GM23248 (cell line): Measurements from ENCODE around the gene SYT15. TPM values are rescaled to one million over a fixed set of nuclear protein-coding genes. Genes with fewer than 3 reads are reported as not detected.

Experiments used
- DNase-seq: peaks from one replicate; pipeline ENCODE4 v3.0.0-alpha.2; 2015
- H2AFZ ChIP-seq: fragments of 200-600 bp; sonication (generic); 2 replicates; pipeline ENCODE4 v1.6.1; 2016; ENCODE audit warnings: antibody characterized with exemption
- H3F3A ChIP-seq: fragments of 200-600 bp; sonication (generic); 2 replicates; pipeline ENCODE4 v1.6.1; 2016; ENCODE audit warnings: mild to moderate bottlenecking, antibody characterized with exemption, mixed run types; ENCODE audit not compliant: insufficient read depth
- H3K27ac ChIP-seq: fragments of 200-600 bp; sonication (generic); 2 replicates; pipeline ENCODE4 v1.5.1; 2016; ENCODE audit warnings: mild to moderate bottlenecking
- H3K27me3 ChIP-seq: fragments of 200-600 bp; sonication (generic); replicated peaks from 2 replicates; pipeline ENCODE4 v1.6.1; 2016; ENCODE audit warnings: mild to moderate bottlenecking; ENCODE audit not compliant: insufficient read depth
- H3K36me3 ChIP-seq: fragments of 200-600 bp; sonication (generic); 2 replicates; pipeline ENCODE4 v1.6.1; 2016; ENCODE audit warnings: low read depth, mild to moderate bottlenecking
- H3K4me1 ChIP-seq: fragments of 200-600 bp; sonication (generic); 2 replicates; pipeline ENCODE4 v1.6.1; 2016; ENCODE audit warnings: mild to moderate bottlenecking; ENCODE audit not compliant: insufficient read depth
- H3K4me2 ChIP-seq: fragments of 200-600 bp; sonication (generic); one replicate; pipeline ENCODE4 v1.6.1; 2016; ENCODE audit warnings: mild to moderate bottlenecking; ENCODE audit not compliant: unreplicated experiment
- H3K4me3 ChIP-seq: fragments of 200-600 bp; sonication (generic); 2 replicates; pipeline ENCODE4 v1.5.1; 2016; ENCODE audit warnings: mild to moderate bottlenecking
- H3K79me2 ChIP-seq: fragments of 200-600 bp; sonication (generic); 2 replicates; pipeline ENCODE4 v1.6.1; 2016; ENCODE audit warnings: mild to moderate bottlenecking; ENCODE audit not compliant: insufficient read depth
- H3K9ac ChIP-seq: fragments of 200-600 bp; sonication (generic); 2 replicates; pipeline ENCODE4 v1.6.1; 2016; ENCODE audit warnings: mild to moderate bottlenecking
- H3K9me2 ChIP-seq: fragments of 200-600 bp; sonication (generic); 2 replicates; pipeline ENCODE4 v1.6.1; 2016; ENCODE audit warnings: mixed run types, mild to moderate bottlenecking, moderate library complexity; ENCODE audit not compliant: insufficient read depth
- H3K9me3 ChIP-seq: fragments of 200-600 bp; sonication (generic); one replicate; pipeline ENCODE4 v1.6.1; 2017; ENCODE audit warnings: low read depth
- H4K20me1 ChIP-seq: fragments of 200-600 bp; sonication (generic); 2 replicates; pipeline ENCODE4 v1.6.0; 2016; ENCODE audit not compliant: insufficient read depth
- EZH2 ChIP-seq: fragments of 200-600 bp; sonication (generic); IDR thresholded peaks from 2 replicates; pipeline ENCODE4 v1.6.1; 2018; ENCODE audit warnings: antibody characterized with exemption, mild to moderate bottlenecking; ENCODE audit not compliant: insufficient read depth, poor library complexity, severe bottlenecking
- EZH2phosphoT487 ChIP-seq: fragments of 200-600 bp; sonication (generic); IDR thresholded peaks from 2 replicates; pipeline ENCODE4 v1.6.1; 2018; ENCODE audit warnings: antibody characterized with exemption, moderate library complexity, mild to moderate bottlenecking, low read depth; ENCODE audit not compliant: insufficient read depth
- WGBS, 2 experiments: methylation state at CpG; one replicate each; pipeline ENCODE4 v1.1.6; 2015 to 2017; ENCODE audit warnings: low lambda C conversion rate in 2 of 2, low coverage in 1 of 2; ENCODE audit errors: missing lambda C conversion rate in 2 of 2; 5-methylcytosine and 5-hydroxymethylcytosine counted together
- in situ Hi-C: fragments of 300-500 bp; cut with MboI; formaldehyde crosslinking; loops from 2 replicates; pipeline ENCODE4 v1.15.0; 2020
- polyA plus RNA-seq: library from polyadenylated mRNA; unstranded; fragments of >200 nt; fragmentation: Nextera tagmentation; extraction: Ambion mirVana; gene quantifications from 2 replicates; pipeline ENCODE4 v1.2.1, GENCODE V29; 2016
- total RNA-seq: library from RNA; depleted of rRNA; stranded (reverse); fragments of >200 nt; shearing (Covaris generic); gene quantifications from 2 replicates; pipeline ENCODE4 v1.2.3, GENCODE V29; 2014

The SYT15 gene
- total and polyA plus RNA-seq, 2 experiments from 2014 or later: 1.2 to 2.3 TPM

- H3K9ac ChIP-seq: no peak overlapping the region
- no peaks in the 10 kb centered on the region for H3K36me3 ChIP-seq
- H4K20me1 ChIP-seq: no peaks in the 10 kb centered on the region
- H3K4me1 ChIP-seq: no peaks in the 10 kb centered on the region
- H2AFZ ChIP-seq: no peak overlapping the region
- in situ Hi-C loops: no loop called here
- H3K9me2 ChIP-seq: no peaks in the 10 kb centered on the region
- no peak overlapping the region for H3K4me3 ChIP-seq
- no peaks in the 10 kb centered on the region for H3K79me2 ChIP-seq
- no peaks in the 10 kb centered on the region for H3K9me3 ChIP-seq
- TF ChIP-seq EZH2 (no peak), EZH2phosphoT487 (no peak)
- peaks cover 13% of the 10 kb centered on the region for H3K27me3 ChIP-seq
- no peak for DNase-seq
- no peak overlapping the region for H3K4me2 ChIP-seq
- WGBS, 2 experiments: 58 to 62% methylated on average over 11 of the region's 11 CpGs
- no peak overlapping the region for H3K27ac ChIP-seq
- no peaks in the 10 kb centered on the region for H3F3A ChIP-seq
Measured at GRCh38 chr10:46546591-46547540, 32.1 kb upstream of the SYT15 start.

DNA sequence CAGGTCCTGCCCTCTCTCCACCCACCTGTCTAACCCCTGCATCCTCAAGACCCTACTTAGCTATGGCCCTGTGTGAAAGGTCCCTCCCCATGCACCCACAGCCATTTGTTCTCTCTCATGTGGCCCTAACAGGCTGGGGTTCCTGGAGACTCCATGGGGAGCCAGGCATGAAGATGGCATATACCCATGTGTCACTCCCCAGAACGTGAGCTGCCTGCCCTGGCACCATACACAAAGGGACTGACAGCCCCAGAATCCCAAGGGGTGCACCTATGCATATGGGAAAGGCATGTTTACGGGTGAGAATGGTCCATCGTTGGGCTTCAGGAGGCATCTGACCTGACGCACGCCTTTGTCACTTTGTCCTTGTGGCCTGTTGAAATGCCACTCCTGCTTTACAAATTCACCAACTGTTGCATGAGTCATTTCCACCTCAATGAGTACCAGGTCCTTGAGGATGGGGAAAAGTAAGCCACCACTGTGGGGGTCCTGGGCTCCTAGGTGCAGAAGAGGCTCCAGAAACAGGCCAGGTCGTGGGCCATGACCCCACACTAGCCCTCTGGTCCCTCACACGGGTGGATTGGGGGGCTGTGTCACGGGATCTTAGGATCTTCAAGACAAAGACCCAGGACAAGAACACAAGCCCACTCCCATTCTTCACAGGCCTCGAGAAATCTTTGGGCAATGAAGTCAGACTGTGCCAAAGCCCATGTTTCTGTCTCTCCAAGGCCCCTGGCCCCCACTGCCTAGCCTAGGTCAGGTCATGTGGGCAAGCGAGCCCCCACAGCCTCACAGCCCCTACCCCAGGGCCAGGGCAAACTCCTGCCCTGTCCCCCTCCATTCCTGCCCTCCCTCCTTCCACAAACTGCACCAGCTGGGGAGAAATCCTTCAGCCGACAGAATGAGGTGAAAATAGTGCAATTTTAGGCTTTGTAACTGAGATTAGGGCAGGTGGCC is 31.1 kb upstream of the SYT15 start:
- Histone ChIP-seq H3K4me2 (no peak overlapping the region), H3K27ac (no peak overlapping the region), H3K4me1 (no peaks in the 10 kb centered on the region), H3F3A (no peaks in the 10 kb centered on the region), H3K79me2 (no peaks in the 10 kb centered on the region), H2AFZ (no peak overlapping the region), H3K36me3 (no peaks in the 10 kb centered on the region), H3K9me3 (no peaks in the 10 kb centered on the region), H3K27me3 (peaks cover 20% of the 10 kb centered on the region), H3K9me2 (no peaks in the 10 kb centered on the region), H3K9ac (no peak overlapping the region), H4K20me1 (no peaks in the 10 kb centered on the region), H3K4me3 (no peak overlapping the region)
- no peak for DNase-seq
- 58 to 60% methylated on average over 11 of the region's 11 CpGs for WGBS, 2 experiments
- in situ Hi-C loops: no loop called here
- TF ChIP-seq EZH2phosphoT487 (no peak), EZH2 (no peak)

DNA sequence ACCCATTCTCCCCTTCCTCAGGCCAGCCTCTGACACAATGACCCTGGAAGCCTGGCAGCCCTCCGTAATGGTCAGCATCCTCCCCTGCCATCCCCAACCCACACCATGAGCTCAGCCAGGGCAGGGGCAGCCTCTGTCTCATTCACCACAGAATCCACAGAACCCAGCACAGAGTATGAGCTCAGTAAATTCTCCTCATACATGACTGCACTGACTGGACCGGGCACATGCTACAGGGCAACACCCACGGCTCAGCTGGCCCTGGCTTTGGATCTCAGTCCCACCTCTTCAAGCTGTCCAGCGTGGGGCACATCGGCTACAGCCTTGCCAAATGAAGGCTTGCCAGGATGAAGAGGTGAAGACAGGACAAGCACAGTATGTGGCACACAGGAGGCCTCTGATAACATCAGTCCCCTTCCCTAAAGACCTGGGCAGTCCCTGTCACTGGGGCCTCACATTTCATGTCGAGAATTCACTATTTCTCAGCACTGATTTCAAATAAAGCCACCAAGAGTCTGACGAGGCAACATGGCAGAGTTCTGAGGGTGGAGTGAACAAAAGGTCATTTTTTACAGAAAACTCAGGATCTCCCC is 30.3 kb upstream of the SYT15 start:
- Histone ChIP-seq H3K4me1 (no peaks in the 10 kb centered on the region), H3F3A (no peaks in the 10 kb centered on the region), H3K27me3 (peaks cover 27% of the 10 kb centered on the region), H2AFZ (no peak overlapping the region), H3K27ac (no peak overlapping the region), H4K20me1 (no peaks in the 10 kb centered on the region), H3K4me3 (no peak overlapping the region), H3K9ac (no peak overlapping the region), H3K9me2 (no peaks in the 10 kb centered on the region), H3K9me3 (no peaks in the 10 kb centered on the region), H3K36me3 (no peaks in the 10 kb centered on the region), H3K4me2 (no peak overlapping the region), H3K79me2 (no peaks in the 10 kb centered on the region)
- 45 to 55% methylated on average over 7 of the region's 7 CpGs for WGBS, 2 experiments
- peak; percentile 69 for DNase-seq
- TF ChIP-seq EZH2phosphoT487: no peak
- TF ChIP-seq EZH2: no peak
- in situ Hi-C loops: no loop called here
